Measurements from ENCODE around the gene F2RL3.

GRCh38 chr19:16885166-16885565 lies 3.6 kb upstream of the F2RL3 start:
- no peak for TF ChIP-seq PATZ1 (CRISPR knock-in tag; IDR thresholded peaks at IDR 0.05; ENCODE audit: borderline replicate concordance)
- no peak for TF ChIP-seq ZNF70 (CRISPR knock-in tag; IDR thresholded peaks at IDR 0.05)
- no peak for TF ChIP-seq POU6F1 (CRISPR knock-in tag; IDR thresholded peaks at IDR 0.05; ENCODE audit: borderline replicate concordance, low read depth)
- TF ChIP-seq GLIS3 (CRISPR knock-in tag; IDR thresholded peaks at IDR 0.05), result no peak
- no peak for TF ChIP-seq ESRRG (CRISPR knock-in tag; IDR thresholded peaks at IDR 0.05)
- no peak for TF ChIP-seq ARNTL (CRISPR knock-in tag; IDR thresholded peaks at IDR 0.05; ENCODE audit: borderline replicate concordance, low read depth)
- TF ChIP-seq ZFP3 (CRISPR knock-in tag; IDR thresholded peaks at IDR 0.05), result no peak
- no peak for TF ChIP-seq TSHZ2 (CRISPR knock-in tag; IDR thresholded peaks at IDR 0.05)

Measured in SK-N-SH treated with all-trans-retinoic acid at 6 μM for 48 hours (cell line).